K562 (cell line): ENCODE data around the gene GSDME. TPM values are rescaled to one million over a fixed set of nuclear protein-coding genes. Genes with fewer than 3 reads are reported as not detected.

ENCODE experiments used
- AFF1 ChIP-seq, 2 experiments: fragments of 450-650 bp; IDR thresholded peaks; 2 replicates each; pipeline ENCODE4 v1.6.1; 2018; ENCODE audit warnings: mild to moderate bottlenecking in 2 of 2, low read depth in 1 of 2; ENCODE audit not compliant: partially characterized antibody in 2 of 2
- BCL6 ChIP-seq: fragments of 250-450 bp; sonication (Bioruptor Pico); IDR thresholded peaks from 2 replicates; pipeline ENCODE4 v1.4.0; 2020
- ETV5 ChIP-seq: sonication (generic); formaldehyde crosslinking; IDR thresholded peaks from 2 replicates; pipeline ENCODE4 v1.4.0; 2020; ENCODE audit warnings: low read depth, mild to moderate bottlenecking, missing genetic modification reagents
- LARP7 ChIP-seq: fragments of 450-650 bp; IDR thresholded peaks from 2 replicates; pipeline ENCODE4 v1.6.1; 2016
- NCOA2 ChIP-seq, 2 experiments: fragments of 450-650 bp; IDR thresholded peaks; 2 replicates each; pipeline ENCODE4 v1.6.1; 2018; ENCODE audit warnings: mild to moderate bottlenecking in 2 of 2, moderate library complexity in 1 of 2; ENCODE audit not compliant: partially characterized antibody in 2 of 2
- RHOXF2B ChIP-seq: fragments of 250-450 bp; sonication (Bioruptor Pico); conservative IDR thresholded peaks from 2 replicates; pipeline ENCODE4 v1.5.1; 2021
- ZNF668 ChIP-seq: fragments of 250-450 bp; sonication (Bioruptor Pico); IDR thresholded peaks from 2 replicates; pipeline ENCODE4 v1.8.0; 2022; ENCODE audit warnings: mild to moderate bottlenecking, inconsistent platforms
- ZNF76 ChIP-seq: fragments of 250-450 bp; sonication (Bioruptor Pico); IDR thresholded peaks from 2 replicates; pipeline ENCODE4 v1.4.0; 2020; ENCODE audit warnings: mild to moderate bottlenecking, moderate library complexity, borderline replicate concordance
- polyA plus RNA-seq, 8 experiments: library from polyadenylated mRNA; depleted of rRNA in 4 of 8; stranded (reverse) in 5 of 8; unstranded in 3 of 8; fragments of >200 nt; fragmentation: Nextera tagmentation in 2 of 8; fragmentation: Illumina TruSeq in 1 of 8; extraction: Ambion mirVana in 2 of 8; extraction: Trizol in 1 of 8; gene quantifications; 2 replicates each; pipeline versions ENCODE4 v1.2.1 to v1.2.3, GENCODE V29; 2011 to 2014; ENCODE audit warnings: inconsistent platforms in 1 of 8, missing spikeins in 1 of 8
- total RNA-seq, 7 experiments: library from RNA; depleted of rRNA in 6 of 7; stranded (reverse); fragments of >200 nt in 6 of 7; fragmentation: Illumina TruSeq in 2 of 7; extraction: Trizol in 2 of 7; gene quantifications; 2 replicates each; pipeline versions ENCODE4 v1.2.1 to v1.2.3, GENCODE V29; 2011 to 2021; ENCODE audit warnings: low replicate concordance in 1 of 7
- TF ChIP-seq, protein P1 (sequence below), 2 experiments: fragments of 200-800 bp in 1 of 2; sonication (Bioruptor generic) in 1 of 2; sonication (generic) in 1 of 2; formaldehyde crosslinking in 1 of 2; IDR thresholded peaks in 1 of 2; conservative IDR thresholded peaks in 1 of 2; 2 replicates each; pipeline versions ENCODE4 v1.5.0 to v1.6.1; 2016 to 2020; ENCODE audit warnings: missing compliant biosample characterization in 1 of 2, missing genetic modification characterization in 1 of 2, missing genetic modification reagents in 1 of 2

The GSDME gene
- total and polyA plus RNA-seq, 9 of the 15 experiments (the other 6 are each of a cell fraction or from before 2014, with no cell fraction given) = 0.37 to 1.9 (median 0.62) TPM

DNA sequence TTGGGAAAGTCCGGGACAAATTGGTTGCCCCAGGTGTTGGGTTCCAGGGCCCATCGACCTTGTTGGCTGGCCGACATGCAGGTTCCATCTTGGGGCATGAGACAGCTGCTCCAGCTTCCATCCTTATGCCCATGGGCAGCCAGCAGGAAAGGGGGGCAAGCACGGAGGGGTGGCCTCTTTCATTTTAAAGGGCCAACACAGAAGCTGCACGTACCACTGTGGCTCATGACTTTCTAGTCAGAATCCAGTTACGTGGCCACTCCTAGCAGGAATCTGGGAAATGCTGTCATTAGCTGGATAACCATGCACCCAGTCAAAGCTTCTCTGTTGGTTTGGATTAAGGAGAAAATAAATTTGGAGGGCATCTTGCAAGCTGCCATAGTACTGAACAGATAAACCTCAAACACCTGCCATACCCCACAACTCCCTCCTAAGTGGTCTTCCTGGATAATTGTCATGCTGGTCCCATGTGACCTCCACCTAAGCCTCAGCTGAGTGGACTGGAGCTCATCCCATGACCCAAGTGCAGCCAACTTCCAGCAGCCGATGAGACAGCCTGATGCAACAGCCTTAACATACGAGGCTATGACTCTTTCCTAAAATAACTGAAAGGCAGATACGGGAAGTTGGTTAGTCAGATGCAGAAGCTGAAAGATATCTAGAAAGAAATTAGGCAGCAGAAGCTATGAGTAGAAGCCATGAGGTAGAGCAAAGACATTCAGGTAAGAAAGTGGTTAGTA, 21.4 kb upstream of the GSDME start (continued):
- TF ChIP-seq ZNF668 (0 out of 2 replicates have a peak, but pooled peaks have one; percentile 24), ETV5 (CRISPR knock-in tag) (no peak), NCOA2 (IDR thresholded peaks at IDR 0.05; ENCODE audit: partially characterized antibody in 2 of 2) (peak in 1 of 2 experiments; percentile 36), LARP7 (no peak), RHOXF2B (0 out of 2 replicates have a peak, but pooled peaks have one; percentile 48), AFF1 (IDR thresholded peaks at IDR 0.05; ENCODE audit: low read depth in 1 of 2, partially characterized antibody in 2 of 2) (peak; percentile 63 to 70), BCL6 (CRISPR knock-in tag) (no peak; the same call in none of the 2 replicates), ZNF76 (CRISPR knock-in tag) (peak; percentile 79; the same call in 1 of the 2 replicates)
- TF ChIP-seq, protein P1, sequence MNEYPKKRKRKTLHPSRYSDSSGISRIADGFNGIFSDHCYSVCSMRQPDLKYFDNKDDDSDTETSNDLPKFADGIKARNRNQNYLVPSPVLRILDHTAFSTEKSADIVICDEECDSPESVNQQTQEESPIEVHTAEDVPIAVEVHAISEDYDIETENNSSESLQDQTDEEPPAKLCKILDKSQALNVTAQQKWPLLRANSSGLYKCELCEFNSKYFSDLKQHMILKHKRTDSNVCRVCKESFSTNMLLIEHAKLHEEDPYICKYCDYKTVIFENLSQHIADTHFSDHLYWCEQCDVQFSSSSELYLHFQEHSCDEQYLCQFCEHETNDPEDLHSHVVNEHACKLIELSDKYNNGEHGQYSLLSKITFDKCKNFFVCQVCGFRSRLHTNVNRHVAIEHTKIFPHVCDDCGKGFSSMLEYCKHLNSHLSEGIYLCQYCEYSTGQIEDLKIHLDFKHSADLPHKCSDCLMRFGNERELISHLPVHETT (CRISPR knock-in tag; conservative IDR thresholded peaks at IDR 0.05 in 1 of 2, IDR thresholded peaks at IDR 0.05 in 1 of 2) = peak in 1 of 2 experiments; percentile 26; a peak in 1 of 4 replicates
